ENCODE data around the gene HCAR2. TPM values are rescaled to one million over a fixed set of nuclear protein-coding genes. Genes with fewer than 3 reads are reported as not detected.
"Not testable (repeated sequence)": the region's sequence is repeated elsewhere in the genome, so short reads cannot be mapped to it uniquely, and the experiment has no call there.

The HCAR2 gene
- total RNA-seq, 1 experiment from 2014 or later, result not detected

DNA sequence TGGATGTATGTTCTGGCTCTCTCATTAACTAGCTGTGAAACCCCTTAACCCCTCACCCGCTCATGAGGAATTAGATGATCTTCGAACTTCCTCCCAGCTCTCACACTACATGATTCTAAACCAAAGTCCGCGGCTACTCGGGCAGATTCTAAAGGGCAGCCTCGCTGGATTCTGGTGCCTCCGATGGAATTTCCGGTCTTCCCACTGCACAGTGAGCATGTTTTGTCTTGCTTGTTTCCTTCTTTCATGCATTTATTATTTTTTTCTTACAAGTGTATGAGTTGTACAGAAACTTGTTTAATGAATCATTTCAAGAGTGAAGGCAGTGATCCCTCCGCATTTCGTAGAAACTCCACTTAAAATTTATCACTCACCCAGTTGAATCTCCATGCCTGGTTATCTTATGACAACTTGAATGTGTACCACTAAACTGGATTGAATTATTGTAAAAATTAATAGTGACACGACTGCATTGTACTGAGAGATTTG is 17.9 kb upstream of the HCAR2 start:
- Histone ChIP-seq H2AFZ (ENCODE audit: low read depth, low read length, poor library complexity, severe bottlenecking) (peak overlapping the region; percentile 37), H3K36me3 (ENCODE audit: control insufficient read depth in 1 of 2, insufficient read depth in 2 of 2, low read length in 2 of 2) (no peaks in the 10 kb centered on the region), H3K27ac (ENCODE audit: low read depth, low read length) (no peak overlapping the region), H3K4me3 (replicated peaks in 1 of 2; ENCODE audit: low read depth in 1 of 2, low read length in 2 of 2) (no peak overlapping the region), H3K9ac (ENCODE audit: low read length) (no peak overlapping the region), H3K9me2 (ENCODE audit: insufficient read depth) (no peaks in the 10 kb centered on the region), H3K4me1 (ENCODE audit: control insufficient read depth in 1 of 2, insufficient read depth in 2 of 2, low read length in 2 of 2) (peaks cover 20 to 30% of the 10 kb centered on the region in 2 experiments), H3K27me3 (ENCODE audit: insufficient read depth, low read length) (no peaks in the 10 kb centered on the region), H3K9me3 (ENCODE audit: control insufficient read depth in 1 of 2, insufficient read depth in 1 of 2, low read depth in 1 of 2, low read length in 2 of 2) (no peaks in the 10 kb centered on the region), H3K4me2 (ENCODE audit: low read length) (peak overlapping the region; percentile 46; the same call in 1 of the 2 replicates), H4K20me1 (ENCODE audit: insufficient read depth) (no peaks in the 10 kb centered on the region), H3K79me2 (ENCODE audit: insufficient read depth, low read length) (no peaks in the 10 kb centered on the region)
- ATAC-seq (no peak), DNase-seq (ENCODE audit: low read depth, low spot score) (no peak)
- ChIA-PET POLR2A (no interaction called here), CTCF (no interaction called here), RAD21 (ENCODE audit: low non-redundant PET in 1 of 2, low total read pairs in 2 of 2, uncharacterized antibody in 2 of 2, unreplicated experiment in 2 of 2) (no interaction called here)
- TF ChIP-seq ZFX (IDR thresholded peaks at IDR 0.05), result no peak
- TF ChIP-seq, protein P1, sequence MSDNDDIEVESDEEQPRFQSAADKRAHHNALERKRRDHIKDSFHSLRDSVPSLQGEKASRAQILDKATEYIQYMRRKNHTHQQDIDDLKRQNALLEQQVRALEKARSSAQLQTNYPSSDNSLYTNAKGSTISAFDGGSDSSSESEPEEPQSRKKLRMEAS (IDR thresholded peaks at IDR 0.05), result no peak
- TF ChIP-seq YY1 (IDR thresholded peaks at IDR 0.05; ENCODE audit: extremely low read depth, insufficient replicate concordance, low read depth, low read length), result no peak
- TF ChIP-seq TCF7L2 (IDR thresholded peaks at IDR 0.05; ENCODE audit: borderline replicate concordance, extremely low read depth, insufficient read depth, insufficient read length), result no peak
- TF ChIP-seq SP1 (IDR thresholded peaks at IDR 0.05; ENCODE audit: low read depth), result no peak
- BruUV-seq (replicated peaks), result no TSS peak
- intact Hi-C loops (cut with micrococcal nuclease), result no loop called here

DNA sequence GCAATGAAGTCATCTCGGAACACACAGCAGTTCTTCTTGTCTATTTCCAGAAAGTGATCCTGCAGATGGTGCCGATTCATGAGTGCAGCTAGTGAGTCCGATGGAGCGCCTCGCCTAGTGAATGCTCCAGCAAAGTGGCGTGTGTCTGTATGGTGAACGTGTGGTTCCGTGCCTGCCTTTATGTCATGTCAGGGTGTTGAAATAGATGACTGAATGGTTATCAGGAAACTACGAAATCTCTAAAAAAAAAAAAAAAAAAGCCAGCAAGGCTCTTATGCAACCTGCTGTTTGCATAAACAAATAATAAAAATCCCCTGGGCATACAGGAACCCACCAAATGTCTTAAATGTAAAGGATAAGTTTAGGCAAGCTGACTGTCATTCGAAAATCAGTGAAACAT is 13.5 kb upstream of the HCAR2 start, which contains the start of gene HCAR3:
HCAR3 (minus strand) TSS at position 154 of the 400 bp plus-strand sequence; CDS start at position 80, 74 bp downstream.
- H3K9me3 ChIP-seq (ENCODE audit: control insufficient read depth in 1 of 2, insufficient read depth in 1 of 2, low read depth in 1 of 2, low read length in 2 of 2); RAD21 ChIA-PET (ENCODE audit: low non-redundant PET in 1 of 2, low total read pairs in 2 of 2, uncharacterized antibody in 2 of 2, unreplicated experiment in 2 of 2); H3K4me3 ChIP-seq (replicated peaks in 1 of 2; ENCODE audit: low read depth in 1 of 2, low read length in 2 of 2); H3K4me2 ChIP-seq (ENCODE audit: low read length); H2AFZ ChIP-seq (ENCODE audit: low read depth, low read length, poor library complexity, severe bottlenecking); ATAC-seq; H3K9ac ChIP-seq (ENCODE audit: low read length); intact Hi-C loops (cut with micrococcal nuclease); BruUV-seq (replicated peaks); H3K9me2 ChIP-seq (ENCODE audit: insufficient read depth); H3K79me2 ChIP-seq (ENCODE audit: insufficient read depth, low read length); DNase-seq (ENCODE audit: low read depth, low spot score); H4K20me1 ChIP-seq (ENCODE audit: insufficient read depth); H3K27me3 ChIP-seq (ENCODE audit: insufficient read depth, low read length); H3K36me3 ChIP-seq (ENCODE audit: control insufficient read depth in 1 of 2, insufficient read depth in 2 of 2, low read length in 2 of 2); CTCF ChIA-PET; H3K27ac ChIP-seq (ENCODE audit: low read depth, low read length); POLR2A ChIA-PET: not testable (repeated sequence)
- H3K4me1 ChIP-seq (ENCODE audit: control insufficient read depth in 1 of 2, insufficient read depth in 2 of 2, low read length in 2 of 2), result peaks cover 9 to 15% of the 10 kb centered on the region in 2 experiments

DNA sequence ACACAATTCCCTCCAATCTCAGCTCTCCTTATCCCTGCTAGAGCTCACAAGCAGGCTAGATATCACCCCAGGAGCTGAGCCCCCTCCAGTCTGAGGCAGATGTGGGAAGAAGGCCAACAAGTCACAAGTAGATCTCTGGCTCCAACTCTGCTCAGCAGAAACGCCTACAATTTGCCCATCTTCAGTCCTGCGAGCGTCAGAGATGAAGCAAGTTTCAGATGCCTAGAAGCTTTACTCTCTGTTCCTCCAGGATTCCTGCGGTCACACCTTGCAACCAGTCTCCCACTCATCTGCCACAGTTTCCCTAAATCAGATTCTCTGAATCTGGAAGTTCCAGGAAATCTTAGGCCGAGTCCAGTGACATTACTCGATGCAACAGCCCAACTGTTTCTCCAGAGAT is 12.1 kb upstream of the HCAR2 start:
- ATAC-seq; H4K20me1 ChIP-seq (ENCODE audit: insufficient read depth); H3K9me2 ChIP-seq (ENCODE audit: insufficient read depth); H3K9me3 ChIP-seq (ENCODE audit: control insufficient read depth in 1 of 2, insufficient read depth in 1 of 2, low read depth in 1 of 2, low read length in 2 of 2); CTCF ChIA-PET; H3K79me2 ChIP-seq (ENCODE audit: insufficient read depth, low read length); H3K27ac ChIP-seq (ENCODE audit: low read depth, low read length); BruUV-seq (replicated peaks); H3K9ac ChIP-seq (ENCODE audit: low read length); DNase-seq (ENCODE audit: low read depth, low spot score); H3K4me3 ChIP-seq (replicated peaks in 1 of 2; ENCODE audit: low read depth in 1 of 2, low read length in 2 of 2); intact Hi-C loops (cut with micrococcal nuclease); H3K4me1 ChIP-seq (ENCODE audit: control insufficient read depth in 1 of 2, insufficient read depth in 2 of 2, low read length in 2 of 2); H3K27me3 ChIP-seq (ENCODE audit: insufficient read depth, low read length); RAD21 ChIA-PET (ENCODE audit: low non-redundant PET in 1 of 2, low total read pairs in 2 of 2, uncharacterized antibody in 2 of 2, unreplicated experiment in 2 of 2); H3K4me2 ChIP-seq (ENCODE audit: low read length); H2AFZ ChIP-seq (ENCODE audit: low read depth, low read length, poor library complexity, severe bottlenecking); H3K36me3 ChIP-seq (ENCODE audit: control insufficient read depth in 1 of 2, insufficient read depth in 2 of 2, low read length in 2 of 2); POLR2A ChIA-PET: not testable (repeated sequence)

DNA sequence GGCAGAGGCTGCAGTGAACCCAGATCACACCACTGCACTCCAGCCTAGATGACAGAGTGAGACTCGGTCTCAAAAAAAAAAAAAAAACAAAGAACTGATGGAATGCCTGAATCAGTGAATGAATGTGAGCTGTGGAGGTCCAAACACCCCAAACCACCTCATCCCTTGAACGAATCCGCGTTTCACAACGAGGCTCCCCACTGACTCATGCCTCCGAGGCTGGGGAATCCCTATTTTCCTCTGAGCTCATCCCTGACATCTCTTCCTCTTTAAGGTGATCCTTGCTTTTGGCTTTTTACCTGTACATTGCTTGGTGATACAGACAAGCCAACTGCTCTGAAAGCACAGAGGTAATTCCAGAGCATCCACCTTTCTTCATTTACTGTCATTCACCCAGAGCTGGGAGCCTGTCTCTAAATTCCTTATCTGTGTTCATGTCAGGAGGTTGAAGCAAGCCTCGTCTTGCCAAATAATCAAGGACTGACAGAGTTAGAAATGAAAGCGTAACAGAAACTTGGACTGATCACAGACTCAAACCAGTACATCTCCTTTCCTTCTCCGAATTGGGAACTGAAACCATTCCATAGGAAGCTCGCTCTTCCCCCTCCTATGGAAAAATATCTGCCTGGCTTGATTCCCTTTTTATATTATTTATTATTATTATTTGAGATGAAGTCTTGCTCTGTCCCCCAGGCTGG is 10.5 kb upstream of the HCAR2 start:
- H2AFZ ChIP-seq (ENCODE audit: low read depth, low read length, poor library complexity, severe bottlenecking); intact Hi-C loops (cut with micrococcal nuclease); POLR2A ChIA-PET; H4K20me1 ChIP-seq (ENCODE audit: insufficient read depth); H3K4me2 ChIP-seq (ENCODE audit: low read length); H3K4me3 ChIP-seq (replicated peaks in 1 of 2; ENCODE audit: low read depth in 1 of 2, low read length in 2 of 2); H3K9me3 ChIP-seq (ENCODE audit: control insufficient read depth in 1 of 2, insufficient read depth in 1 of 2, low read depth in 1 of 2, low read length in 2 of 2); BruUV-seq (replicated peaks); H3K36me3 ChIP-seq (ENCODE audit: control insufficient read depth in 1 of 2, insufficient read depth in 2 of 2, low read length in 2 of 2); H3K9me2 ChIP-seq (ENCODE audit: insufficient read depth); CTCF ChIA-PET; RAD21 ChIA-PET (ENCODE audit: low non-redundant PET in 1 of 2, low total read pairs in 2 of 2, uncharacterized antibody in 2 of 2, unreplicated experiment in 2 of 2); H3K79me2 ChIP-seq (ENCODE audit: insufficient read depth, low read length); DNase-seq (ENCODE audit: low read depth, low spot score); ATAC-seq; H3K27ac ChIP-seq (ENCODE audit: low read depth, low read length); H3K4me1 ChIP-seq (ENCODE audit: control insufficient read depth in 1 of 2, insufficient read depth in 2 of 2, low read length in 2 of 2); H3K9ac ChIP-seq (ENCODE audit: low read length); H3K27me3 ChIP-seq (ENCODE audit: insufficient read depth, low read length): not testable (repeated sequence)

Measured in HCT116 (cell line).